NCI-H1048 (cell line): ENCODE measurements around the gene PPP1R12C.

ENCODE experiments used
- DNase-seq: peaks from one replicate; lab custom pipeline; 2025; lab: John Stamatoyannopoulos, UW

The PPP1R12C gene

GRCh38 chr19:55046975-55047622, 70.3 kb downstream of the PPP1R12C start:
- no peak for DNase-seq

GRCh38 chr19:55044771-55045716, 72.4 kb downstream of the PPP1R12C start:
- DNase-seq, result no peak

- no peak for DNase-seq
These were observed 73.2 kb downstream of the PPP1R12C start for GRCh38 chr19:55044286-55044685.

DNA sequence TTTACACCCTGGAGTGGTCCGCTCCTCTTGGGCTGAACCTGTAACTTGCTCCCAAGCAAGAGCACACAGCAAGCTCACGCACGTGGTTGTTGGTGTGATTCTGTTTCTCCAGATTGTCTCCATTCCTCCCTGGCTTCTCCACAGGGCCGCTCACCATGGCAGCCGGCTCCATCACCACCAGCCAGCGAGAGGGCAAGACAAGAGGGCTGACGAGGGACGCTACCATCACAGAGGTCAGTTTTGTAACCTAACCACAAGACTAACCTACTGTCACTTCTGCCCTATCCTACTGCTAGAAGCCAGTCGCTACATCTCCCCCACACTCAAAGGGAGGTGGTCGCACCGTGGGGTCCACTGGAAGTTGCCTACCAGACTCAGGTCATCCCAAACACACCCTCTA, 74.7 kb downstream of the PPP1R12C start:
- DNase-seq, result no peak

- DNase-seq, result no peak
These were observed 75.1 kb downstream of the PPP1R12C start for GRCh38 chr19:55042344-55042678.

DNA sequence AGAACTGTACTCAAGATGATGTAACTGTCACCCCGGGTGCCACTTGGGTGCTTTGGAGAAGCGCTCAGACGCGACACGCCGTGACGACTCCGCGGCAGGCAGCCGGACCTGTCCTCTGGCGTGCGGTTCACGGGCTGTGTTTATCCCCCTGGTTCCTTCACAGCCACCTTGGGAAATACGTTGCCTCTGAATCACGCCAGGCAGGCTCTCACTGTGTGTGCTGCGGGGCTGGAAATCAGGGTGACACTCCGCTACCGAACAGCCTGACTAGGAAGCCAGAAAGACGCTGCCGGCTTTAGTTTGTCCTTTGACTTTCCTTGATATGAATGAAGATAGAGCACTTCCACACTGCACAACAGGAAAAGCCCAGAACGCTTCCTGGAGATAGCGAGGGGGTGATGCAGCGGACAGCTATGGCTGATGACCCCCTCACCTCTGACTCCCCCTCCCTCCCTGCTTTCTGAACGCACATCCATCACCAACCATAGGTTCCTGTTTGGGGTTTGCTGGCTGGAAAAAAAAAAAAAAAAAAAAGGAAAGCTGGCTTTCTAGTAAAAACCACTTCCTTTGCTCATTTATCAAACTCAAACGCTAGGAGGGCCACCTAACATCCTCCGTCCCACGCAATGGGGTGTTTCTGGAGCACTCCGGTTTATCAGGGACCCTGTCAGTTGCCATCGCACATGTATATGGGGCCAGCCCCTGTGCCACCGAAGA, 75.7 kb downstream of the PPP1R12C start:
- DNase-seq, result no peak

DNA sequence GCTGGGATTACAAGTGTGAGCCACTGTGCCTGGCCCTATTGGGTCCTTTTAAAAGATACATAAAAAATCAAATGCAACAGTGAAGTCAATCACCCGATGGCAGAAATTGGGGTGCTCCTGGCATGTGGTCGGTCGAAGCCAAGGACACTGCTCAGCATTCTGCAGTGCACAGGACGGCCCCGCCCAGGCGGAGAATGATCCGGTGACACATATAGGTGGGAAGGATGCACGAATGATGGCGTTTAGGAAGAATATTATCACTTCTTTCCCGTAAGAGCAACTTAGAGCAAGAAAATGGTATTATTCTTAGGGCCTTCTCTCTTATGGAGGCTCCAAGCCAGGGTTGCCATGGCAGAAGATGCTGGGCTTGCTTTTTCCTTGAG, 76.2 kb downstream of the PPP1R12C start:
- DNase-seq, result no peak
